OCI-LY7 (cell line): ENCODE data around the gene HEG1. TPM values are rescaled to one million over a fixed set of nuclear protein-coding genes. Genes with fewer than 3 reads are reported as not detected.
"Not testable (repeated sequence)": the region's sequence is repeated elsewhere in the genome, so short reads cannot be mapped to it uniquely, and the experiment has no call there.

Source experiments
- BruUV-seq: library from RNA; stranded (reverse); fragments of 400-500 nt; replicated peaks from 2 replicates; lab custom pipeline; 2021; lab: Mats Ljungman, UMichigan
- CTCF ChIA-PET: fragments of 300-600 bp; sonication (Branson Sonifier 250); formaldehyde crosslinking; loops from one replicate; lab custom pipeline; 2022; ENCODE audit warnings: antibody characterized with exemption; ENCODE audit not compliant: unreplicated experiment; lab: Charles Lee
- POLR2A ChIA-PET: fragments of 300-600 bp; sonication (Branson Sonifier 250); formaldehyde crosslinking; loops from one replicate; lab custom pipeline; 2022; ENCODE audit warnings: antibody characterized with exemption; lab: Charles Lee
- DNase-seq: peaks from one replicate; pipeline ENCODE4 v3.0.0-alpha.2; 2015; ENCODE audit warnings: low spot score
- H2AFZ ChIP-seq: fragments of 200-600 bp; sonication (generic), shearing (Covaris generic); 2 replicates; pipeline ENCODE4 v1.6.1; 2014; ENCODE audit warnings: mild to moderate bottlenecking, antibody characterized with exemption, low read length, moderate library complexity
- H3K27ac ChIP-seq: fragments of 200-600 bp; sonication (generic); 2 replicates; pipeline ENCODE4 v1.5.1; 2014; ENCODE audit warnings: mixed run types, low read depth, mild to moderate bottlenecking, moderate library complexity, low read length, inconsistent platforms; ENCODE audit not compliant: poor library complexity, severe bottlenecking
- H3K36me3 ChIP-seq: fragments of 200-600 bp; sonication (generic); 2 replicates; pipeline ENCODE4 v1.6.1; 2014; ENCODE audit warnings: mild to moderate bottlenecking, antibody characterized with exemption, low read length, moderate library complexity, mixed read lengths; ENCODE audit not compliant: insufficient read depth
- H3K4me1 ChIP-seq: fragments of 200-600 bp; sonication (generic); 2 replicates; pipeline ENCODE4 v1.5.1; 2014; ENCODE audit warnings: mild to moderate bottlenecking, low read length; ENCODE audit not compliant: insufficient read depth, poor library complexity, severe bottlenecking
- H3K4me2 ChIP-seq: fragments of 200-600 bp; sonication (generic); 2 replicates; pipeline ENCODE4 v1.6.1; 2014; ENCODE audit warnings: mild to moderate bottlenecking, low read length
- H3K4me3 ChIP-seq: fragments of 200-600 bp; sonication (generic); 2 replicates; pipeline ENCODE4 v1.5.1; 2014; ENCODE audit warnings: mild to moderate bottlenecking, low read depth, low read length; ENCODE audit not compliant: poor library complexity, severe bottlenecking
- H3K79me2 ChIP-seq: fragments of 200-600 bp; sonication (generic); 2 replicates; pipeline ENCODE4 v1.6.1; 2016; ENCODE audit warnings: low read depth, mild to moderate bottlenecking, low read length, moderate library complexity, mixed read lengths; ENCODE audit not compliant: insufficient read depth
- H3K9me2 ChIP-seq: fragments of 200-600 bp; sonication (generic); 2 replicates; pipeline ENCODE4 v1.6.1; 2016; ENCODE audit warnings: mild to moderate bottlenecking, low read length, mixed read lengths; ENCODE audit not compliant: insufficient read depth
- H3K9me3 ChIP-seq: fragments of 200-600 bp; sonication (generic); 2 replicates; pipeline ENCODE4 v1.6.1; 2014; ENCODE audit warnings: mild to moderate bottlenecking, mixed run types, low read length, mixed read lengths
- H4K20me1 ChIP-seq: fragments of 200-600 bp; sonication (generic); 2 replicates; pipeline ENCODE4 v1.6.1; 2014; ENCODE audit warnings: mild to moderate bottlenecking, antibody characterized with exemption, low read length, moderate library complexity, mixed read lengths; ENCODE audit not compliant: insufficient read depth
- CTCF ChIP-seq: fragments of 200-600 bp; sonication (generic); conservative IDR thresholded peaks from 2 replicates; pipeline ENCODE4 v1.5.1; 2014; ENCODE audit warnings: mild to moderate bottlenecking, antibody characterized with exemption, low read length, moderate library complexity, mixed read lengths
- EZH2phosphoT487 ChIP-seq: fragments of 200-600 bp; sonication (generic); IDR thresholded peaks from 2 replicates; pipeline ENCODE4 v1.6.1; 2018; ENCODE audit warnings: low read depth, borderline replicate concordance, mild to moderate bottlenecking, mixed run types, antibody characterized with exemption, low read length, moderate library complexity, mixed read lengths
- intact Hi-C: fragments of 100-400 bp; cut with micrococcal nuclease; formaldehyde crosslinking; loops from one replicate; pipeline ENCODE4 v1.10.0; 2022; ENCODE audit not compliant: unreplicated experiment
- total RNA-seq, 2 experiments: library from RNA; depleted of rRNA in 1 of 2; stranded (reverse); fragments of >200 nt in 1 of 2; shearing (Covaris generic) in 1 of 2; gene quantifications; 2 replicates each; pipeline ENCODE4 v1.2.3, GENCODE V29; 2014 to 2022

HEG1 gene
- total RNA-seq, 2 experiments from 2014 or later = 2.4 to 6.0 TPM

GRCh38 chr3:124960698-124961097 is 95.1 kb downstream of the HEG1 start:
- no peak for TF ChIP-seq EZH2phosphoT487
- no peak for TF ChIP-seq CTCF

GRCh38 chr3:124960105-124960504 is 95.7 kb downstream of the HEG1 start:
- Histone ChIP-seq H3K9me3 (no peaks in the 10 kb centered on the region), H4K20me1 (no peaks in the 10 kb centered on the region), H3K36me3 (no peaks in the 10 kb centered on the region), H3K27ac (no peak overlapping the region), H3K9me2 (no peaks in the 10 kb centered on the region), H3K4me1 (no peaks in the 10 kb centered on the region), H2AFZ (no peak overlapping the region), H3K4me2 (no peak overlapping the region), H3K79me2 (no peaks in the 10 kb centered on the region), H3K4me3 (no peak overlapping the region)
- intact Hi-C loops = no loop called here
- no peak for DNase-seq
- ChIA-PET POLR2A (no interaction called here), CTCF (no interaction called here)
- BruUV-seq = no TSS peak
- TF ChIP-seq CTCF (no peak), EZH2phosphoT487 (no peak)

More at GRCh38 chr3:124960698-124961097, 95.1 kb downstream of the HEG1 start:
- Histone ChIP-seq H3K4me2 (no peak overlapping the region), H3K27ac (no peak overlapping the region), H3K9me3 (no peaks in the 10 kb centered on the region), H4K20me1 (no peaks in the 10 kb centered on the region), H2AFZ (no peak overlapping the region), H3K9me2 (no peaks in the 10 kb centered on the region), H3K4me1 (no peaks in the 10 kb centered on the region), H3K36me3 (no peaks in the 10 kb centered on the region), H3K4me3 (no peak overlapping the region), H3K79me2 (no peaks in the 10 kb centered on the region)
- intact Hi-C loops = no loop called here
- CTCF ChIA-PET = no interaction called here
- no TSS peak for BruUV-seq
- no peak for DNase-seq
- POLR2A ChIA-PET = no interaction called here

- H3K79me2 ChIP-seq, intact Hi-C loops, H3K36me3 ChIP-seq, H3K4me2 ChIP-seq, POLR2A ChIA-PET, H3K9me2 ChIP-seq, H3K4me3 ChIP-seq, H3K9me3 ChIP-seq, H3K4me1 ChIP-seq, CTCF ChIA-PET, BruUV-seq, H4K20me1 ChIP-seq, DNase-seq, H2AFZ ChIP-seq, H3K27ac ChIP-seq: not testable (repeated sequence)
Measured at GRCh38 chr3:124957951-124958350, 97.8 kb downstream of the HEG1 start.
